Ishikawa (cell line): ENCODE results near the gene ANAPC2.

Source experiments
- CEBPB ChIP-seq: IDR thresholded peaks from 2 replicates; pipeline ENCODE4 v1.6.1; 2012
- CREB1 ChIP-seq: IDR thresholded peaks from 2 replicates; pipeline ENCODE4 v1.6.1; 2012; ENCODE audit warnings: low read depth
- EGR1 ChIP-seq: IDR thresholded peaks from 2 replicates; pipeline ENCODE4 v1.6.1; 2012
- EP300 ChIP-seq: IDR thresholded peaks from 2 replicates; pipeline ENCODE4 v1.6.1; 2012; ENCODE audit warnings: borderline replicate concordance
- FOXM1 ChIP-seq: IDR thresholded peaks from 2 replicates; pipeline ENCODE4 v1.6.1; 2012; ENCODE audit warnings: low read depth, borderline replicate concordance
- NFIC ChIP-seq: IDR thresholded peaks from 2 replicates; pipeline ENCODE4 v1.6.1; 2012
- RAD21 ChIP-seq: IDR thresholded peaks from 2 replicates; pipeline ENCODE4 v1.6.1; 2012; ENCODE audit warnings: low read depth
- REST ChIP-seq: IDR thresholded peaks from 2 replicates; pipeline ENCODE4 v1.6.1; 2012; ENCODE audit warnings: low read depth, mild to moderate bottlenecking
- TAF1 ChIP-seq: IDR thresholded peaks from 2 replicates; pipeline ENCODE4 v1.6.1; 2012; ENCODE audit warnings: low read depth, mild to moderate bottlenecking
- TCF12 ChIP-seq: IDR thresholded peaks from 2 replicates; pipeline ENCODE4 v1.6.1; 2012; ENCODE audit warnings: low read depth
- TEAD4 ChIP-seq: IDR thresholded peaks from 2 replicates; pipeline ENCODE4 v1.6.1; 2012
- YY1 ChIP-seq: IDR thresholded peaks from 2 replicates; pipeline ENCODE4 v1.6.1; 2012; ENCODE audit warnings: low read depth
- ZBTB7A ChIP-seq: IDR thresholded peaks from 2 replicates; pipeline ENCODE4 v1.6.1; 2012; ENCODE audit warnings: low read depth
- TF ChIP-seq, protein P1 (sequence below): IDR thresholded peaks from 2 replicates; pipeline ENCODE4 v1.6.1; 2012

Gene ANAPC2

DNA sequence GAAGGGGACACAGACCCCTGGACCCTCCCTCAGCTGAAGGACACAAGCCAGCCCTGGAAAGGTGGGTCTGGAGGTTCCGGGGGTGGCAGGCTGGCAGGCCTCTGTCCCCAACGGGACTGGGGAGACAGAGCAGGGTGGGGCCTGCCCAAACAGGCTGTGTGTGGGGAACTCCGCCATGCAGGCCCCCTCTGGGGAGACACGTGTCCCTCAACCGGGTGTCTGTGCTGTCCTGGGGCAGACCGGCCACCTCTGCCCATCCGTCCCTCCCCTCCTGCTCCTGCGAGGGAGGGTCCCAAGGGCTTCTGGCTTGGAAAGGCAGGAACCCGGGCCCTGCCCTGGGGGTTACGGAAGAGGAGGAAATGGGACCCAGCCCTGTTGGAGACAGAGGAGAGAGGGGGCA lies 43.7 kb upstream of the ANAPC2 start:
- TF ChIP-seq TCF12, result no peak
- TF ChIP-seq YY1, result no peak
- no peak for TF ChIP-seq FOXM1
- TF ChIP-seq EGR1, result no peak
- TF ChIP-seq CREB1, result no peak
- TF ChIP-seq REST, result no peak
- TF ChIP-seq, protein P1, sequence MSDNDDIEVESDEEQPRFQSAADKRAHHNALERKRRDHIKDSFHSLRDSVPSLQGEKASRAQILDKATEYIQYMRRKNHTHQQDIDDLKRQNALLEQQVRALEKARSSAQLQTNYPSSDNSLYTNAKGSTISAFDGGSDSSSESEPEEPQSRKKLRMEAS, result no peak
- TF ChIP-seq EP300, result no peak
- TF ChIP-seq ZBTB7A, result no peak
- no peak for TF ChIP-seq TEAD4
- TF ChIP-seq RAD21, result no peak

GRCh38 chr9:137231372-137232039 lies 43.1 kb upstream of the ANAPC2 start:
- no peak for TF ChIP-seq TAF1
- TF ChIP-seq EGR1, result no peak
- no peak for TF ChIP-seq REST
- no peak for TF ChIP-seq FOXM1
- TF ChIP-seq RAD21, result no peak

DNA sequence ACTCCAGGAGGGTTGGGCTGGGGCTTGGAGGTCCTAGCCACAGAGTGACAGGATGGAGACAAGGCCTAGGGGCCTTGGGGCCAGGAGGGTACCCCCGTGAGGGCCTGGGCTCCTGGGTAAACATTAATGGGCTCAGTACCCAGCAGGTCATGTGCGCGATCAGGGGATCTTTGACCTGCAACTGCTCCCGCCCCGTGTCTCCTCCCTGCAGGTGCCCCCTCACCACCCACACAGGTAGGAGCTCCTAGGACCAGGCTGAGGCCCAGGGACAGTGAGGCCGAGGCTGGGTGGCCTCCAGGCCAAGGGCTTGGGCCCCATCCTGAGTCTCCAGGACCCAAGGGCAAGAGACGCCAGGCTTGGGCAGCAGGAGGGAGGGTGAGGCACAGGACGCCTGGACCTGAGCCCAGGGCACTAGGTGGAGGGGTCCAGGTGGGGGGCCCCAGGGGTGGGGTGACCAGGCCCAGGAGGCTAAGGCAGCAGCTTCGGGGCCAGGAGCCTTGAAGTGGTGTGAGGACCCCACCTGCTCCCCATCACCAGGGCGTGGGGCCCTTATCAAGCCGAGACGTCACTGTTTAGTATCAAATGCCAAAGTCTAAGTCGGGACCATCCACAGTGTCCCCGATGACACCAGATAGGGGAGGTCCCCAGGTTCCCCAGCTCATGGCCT lies 42.5 kb upstream of the ANAPC2 start, which contains the start of gene SLC34A3:
Gene SLC34A3 (plus strand): TSS at position 197 of the 667 bp plus-strand sequence. CDS start 802 bp downstream, outside the sequence.
- TF ChIP-seq TCF12 (no peak), ZBTB7A (0 out of 2 replicates have a peak, but pooled peaks have one; percentile 14)

GRCh38 chr9:137229903-137230704 lies 41.7 kb upstream of the ANAPC2 start:
- TF ChIP-seq TCF12 (no peak), EGR1 (no peak), CEBPB (no peak), REST (no peak), YY1 (no peak), NFIC (no peak), RAD21 (no peak), FOXM1 (no peak)
- TF ChIP-seq, protein P1, result no peak
